Measurements from ENCODE around the gene GRP. TPM values are rescaled to one million over a fixed set of nuclear protein-coding genes. Genes with fewer than 3 reads are reported as not detected.

The GRP gene
- total and polyA plus RNA-seq, 2 of the 4 experiments (the other 2 are of a cell fraction) = not detected

GRCh38 chr18:59189008-59189407 lies 30.9 kb upstream of the GRP start:
- H3K9ac ChIP-seq (ENCODE audit: low read depth, low read length) = no peak overlapping the region
- no peak overlapping the region for H2AFZ ChIP-seq (replicated peaks; ENCODE audit: low read length, poor library complexity)
- no peak overlapping the region for H2AK5ac ChIP-seq (ENCODE audit: low read depth, low read length)
- no peak overlapping the region for H2BK15ac ChIP-seq (ENCODE audit: low read depth, low read length)
- no peak for TF ChIP-seq USF2 (IDR thresholded peaks at IDR 0.05; ENCODE audit: low read depth, low read length)
- no peak for TF ChIP-seq MAZ (IDR thresholded peaks at IDR 0.05; ENCODE audit: borderline replicate concordance, low read depth, low read length)
- no peak for TF ChIP-seq CHD1 (IDR thresholded peaks at IDR 0.05; ENCODE audit: low read depth, low read length)
- no peak for TF ChIP-seq RCOR1 (IDR thresholded peaks at IDR 0.05; ENCODE audit: insufficient replicate concordance, low read length)
- no peak for TF ChIP-seq SMC3 (IDR thresholded peaks at IDR 0.05; ENCODE audit: low read depth, low read length)
- H4K8ac ChIP-seq (ENCODE audit: low read depth in 2 of 2, low read length in 2 of 2) = no peak overlapping the region
- no peak overlapping the region for H4K91ac ChIP-seq (ENCODE audit: insufficient read depth, low read depth, low read length)
- in situ Hi-C loops (cut with MboI; ENCODE audit: low sequenced_read_pairs) = no loop called here
- H3K9me3 ChIP-seq (ENCODE audit: control insufficient read depth, insufficient read depth, low read length) = no peaks in the 10 kb centered on the region
- H3K36me3 ChIP-seq (ENCODE audit: control insufficient read depth, insufficient read depth, low read length) = no peaks in the 10 kb centered on the region
- H3K56ac ChIP-seq (ENCODE audit: extremely low read depth, insufficient read depth, low read length) = no peak overlapping the region
- H3K14ac ChIP-seq (replicated peaks; ENCODE audit: low read depth, low read length) = no peak overlapping the region
- no peaks in the 10 kb centered on the region for H3K9me1 ChIP-seq (ENCODE audit: insufficient read depth, low read length)
- no peak overlapping the region for H3K27ac ChIP-seq (ENCODE audit: insufficient read depth, low read length)
- H3K18ac ChIP-seq (ENCODE audit: low read depth, low read length) = no peak overlapping the region; the same call in 1 of the 2 replicates
- dilution Hi-C loops (cut with HindIII; ENCODE audit: low sequenced_read_pairs, unreplicated experiment) = no loop called here
- no peaks in the 10 kb centered on the region for H3K79me1 ChIP-seq (ENCODE audit: low read depth in 1 of 2, low read length in 2 of 2)
- H3K4me3 ChIP-seq (ENCODE audit: insufficient read depth, low read depth, low read length) = no peak overlapping the region
- DNase-seq (no peak), ATAC-seq (ENCODE audit: low read depth) (no peak)
- no peak overlapping the region for H2AK9ac ChIP-seq (replicated peaks; ENCODE audit: low read depth, low read length, poor library complexity)
- POLR2A ChIA-PET (ENCODE audit: unreplicated experiment) = no interaction called here
- no peak overlapping the region for H4K5ac ChIP-seq (ENCODE audit: low read depth, low read length)
- intact Hi-C loops (cut with micrococcal nuclease) = no loop called here
- H2BK5ac ChIP-seq (ENCODE audit: low read depth, low read length, poor library complexity, severe bottlenecking) = no peak overlapping the region
- peaks cover 8% of the 10 kb centered on the region for H3K27me3 ChIP-seq (ENCODE audit: control insufficient read depth, insufficient read depth, low read length)
- H2BK120ac ChIP-seq (ENCODE audit: low read depth, low read length) = no peak overlapping the region
- H3K23ac ChIP-seq (ENCODE audit: low read depth, low read length) = no peak overlapping the region
- H2BK20ac ChIP-seq (ENCODE audit: low read depth, low read length) = no peak overlapping the region
- WGBS, 2 experiments (ENCODE audit: extremely low coverage in 2 of 2, insufficient read length in 1 of 2) = no CpG with 5 or more reads among the region's 2 CpGs
- CTCF ChIA-PET = no interaction called here
- H3K4me2 ChIP-seq (ENCODE audit: low read depth, low read length) = no peak overlapping the region
- H4K20me1 ChIP-seq (ENCODE audit: insufficient read depth, low read length) = no peaks in the 10 kb centered on the region
- no peak overlapping the region for H3K4ac ChIP-seq (ENCODE audit: low read depth, low read length)
- BruUV-seq (replicated peaks) = no TSS peak
- H3K4me1 ChIP-seq (ENCODE audit: control insufficient read depth, insufficient read depth, low read length) = no peaks in the 10 kb centered on the region
